Progenitor cell of endocrine pancreas (in vitro differentiated cells): ENCODE results near the gene RBM7. TPM values are rescaled to one million over a fixed set of nuclear protein-coding genes. Genes with fewer than 3 reads are reported as not detected.
A peak's percentile ranks its signal among the peaks of the same experiment; 100 is the strongest.

Source experiments
- DNase-seq: peaks from one replicate; pipeline ENCODE4 v3.0.0; 2021; ENCODE audit warnings: low spot score; ENCODE audit not compliant: unreplicated experiment
- H3K27ac Mint-ChIP-seq: 2 replicates; pipeline ENCODE4 v1.8.0; 2021; ENCODE audit warnings: mild to moderate bottlenecking, moderate library complexity, mixed read lengths
- H3K27me3 Mint-ChIP-seq: 2 replicates; pipeline ENCODE4 v1.8.0; 2021; ENCODE audit warnings: mixed read lengths
- H3K36me3 Mint-ChIP-seq: 2 replicates; pipeline ENCODE4 v1.8.0; 2022; ENCODE audit warnings: mixed read lengths; ENCODE audit not compliant: insufficient read depth
- H3K4me1 Mint-ChIP-seq: 2 replicates; pipeline ENCODE4 v1.8.0; 2021; ENCODE audit warnings: low read depth, mixed read lengths
- H3K4me3 Mint-ChIP-seq: 2 replicates; pipeline ENCODE4 v1.8.0; 2021; ENCODE audit warnings: low read depth, mild to moderate bottlenecking, moderate library complexity, mixed read lengths
- H3K9me3 Mint-ChIP-seq: 2 replicates; pipeline ENCODE4 v1.8.0; 2021; ENCODE audit warnings: low read depth, mixed read lengths
- total RNA-seq: library from RNA; stranded (reverse); gene quantifications from 2 replicates; pipeline ENCODE4 v1.2.1, GENCODE V29; 2021
- TF ChIP-seq, protein P1 (sequence below): fragments of 200-600 bp; sonication (generic); IDR thresholded peaks from one replicate; pipeline ENCODE4 v1.5.0; 2021; ENCODE audit warnings: antibody characterized with exemption, mild to moderate bottlenecking; ENCODE audit not compliant: unreplicated experiment

RBM7 gene
- total RNA-seq, 1 donor from 2014 or later = 46.8 TPM

DNA sequence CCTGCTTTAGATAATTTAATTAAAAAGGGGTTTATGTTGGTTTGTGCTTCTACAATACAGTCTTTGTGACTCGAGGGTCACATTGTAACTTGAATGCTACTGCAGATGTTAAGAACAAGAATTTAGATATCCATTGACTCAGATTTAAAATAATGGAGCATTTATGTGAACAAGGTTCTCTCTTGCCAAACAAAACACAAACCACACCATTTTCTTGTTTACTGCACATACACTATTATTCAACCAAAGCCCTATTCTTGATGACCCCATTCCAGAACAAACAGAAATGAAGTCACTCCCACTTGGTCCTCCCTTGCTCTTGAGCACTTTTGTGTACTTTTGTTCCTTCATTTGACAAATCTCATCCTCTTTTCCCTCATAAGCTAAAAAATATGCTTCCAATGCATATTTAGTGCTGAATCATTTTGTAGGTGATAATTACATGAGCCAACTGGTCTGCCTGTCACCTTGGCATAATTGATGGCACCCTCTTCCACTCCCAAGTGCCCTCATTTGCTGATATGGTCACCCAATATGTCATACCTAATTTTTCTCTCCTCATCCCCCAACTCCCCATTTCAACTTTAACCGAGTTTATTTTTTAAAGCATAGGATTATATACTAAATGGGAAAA, 3.0 kb upstream of the RBM7 start:
- Mint-ChIP-seq H3K4me1 (peaks cover 18% of the 10 kb centered on the region), H3K27me3 (no peaks in the 10 kb centered on the region), H3K36me3 (peaks cover 3% of the 10 kb centered on the region), H3K4me3 (no peak overlapping the region), H3K27ac (no peak overlapping the region), H3K9me3 (no peaks in the 10 kb centered on the region)
- no peak for DNase-seq
- TF ChIP-seq, protein P1, sequence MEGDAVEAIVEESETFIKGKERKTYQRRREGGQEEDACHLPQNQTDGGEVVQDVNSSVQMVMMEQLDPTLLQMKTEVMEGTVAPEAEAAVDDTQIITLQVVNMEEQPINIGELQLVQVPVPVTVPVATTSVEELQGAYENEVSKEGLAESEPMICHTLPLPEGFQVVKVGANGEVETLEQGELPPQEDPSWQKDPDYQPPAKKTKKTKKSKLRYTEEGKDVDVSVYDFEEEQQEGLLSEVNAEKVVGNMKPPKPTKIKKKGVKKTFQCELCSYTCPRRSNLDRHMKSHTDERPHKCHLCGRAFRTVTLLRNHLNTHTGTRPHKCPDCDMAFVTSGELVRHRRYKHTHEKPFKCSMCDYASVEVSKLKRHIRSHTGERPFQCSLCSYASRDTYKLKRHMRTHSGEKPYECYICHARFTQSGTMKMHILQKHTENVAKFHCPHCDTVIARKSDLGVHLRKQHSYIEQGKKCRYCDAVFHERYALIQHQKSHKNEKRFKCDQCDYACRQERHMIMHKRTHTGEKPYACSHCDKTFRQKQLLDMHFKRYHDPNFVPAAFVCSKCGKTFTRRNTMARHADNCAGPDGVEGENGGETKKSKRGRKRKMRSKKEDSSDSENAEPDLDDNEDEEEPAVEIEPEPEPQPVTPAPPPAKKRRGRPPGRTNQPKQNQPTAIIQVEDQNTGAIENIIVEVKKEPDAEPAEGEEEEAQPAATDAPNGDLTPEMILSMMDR = no peak

DNA sequence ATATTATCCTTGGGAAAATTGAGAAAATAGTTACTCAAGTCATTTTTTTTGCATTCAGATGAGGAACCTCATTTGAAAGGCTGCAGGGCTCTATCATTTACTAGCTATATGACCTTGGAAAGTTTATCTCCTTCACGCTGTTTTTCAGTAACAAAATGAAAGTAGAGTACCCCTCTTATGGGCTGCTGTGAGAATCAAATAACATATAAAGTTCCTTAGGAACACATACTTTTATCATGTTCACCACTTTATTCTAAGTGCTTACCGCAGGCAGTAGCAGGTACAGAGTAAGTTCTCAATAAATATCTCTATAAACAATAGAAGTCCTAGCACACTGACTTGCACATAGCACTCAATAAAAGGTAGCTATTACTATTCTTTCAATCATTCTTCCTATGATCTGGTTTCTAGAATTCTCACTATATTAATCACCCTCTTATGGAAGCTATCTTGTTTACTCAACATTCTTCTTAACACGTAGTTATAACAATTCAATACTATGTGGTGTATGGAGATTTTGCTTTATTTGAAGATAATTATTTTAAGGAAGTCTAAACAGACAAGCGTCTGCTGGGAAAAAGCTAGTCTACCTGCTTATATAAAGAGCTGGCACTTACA, 2.1 kb upstream of the RBM7 start:
- Mint-ChIP-seq H3K4me1 (peaks cover 21% of the 10 kb centered on the region), H3K9me3 (no peaks in the 10 kb centered on the region)
- TF ChIP-seq, protein P1 = no peak

DNA sequence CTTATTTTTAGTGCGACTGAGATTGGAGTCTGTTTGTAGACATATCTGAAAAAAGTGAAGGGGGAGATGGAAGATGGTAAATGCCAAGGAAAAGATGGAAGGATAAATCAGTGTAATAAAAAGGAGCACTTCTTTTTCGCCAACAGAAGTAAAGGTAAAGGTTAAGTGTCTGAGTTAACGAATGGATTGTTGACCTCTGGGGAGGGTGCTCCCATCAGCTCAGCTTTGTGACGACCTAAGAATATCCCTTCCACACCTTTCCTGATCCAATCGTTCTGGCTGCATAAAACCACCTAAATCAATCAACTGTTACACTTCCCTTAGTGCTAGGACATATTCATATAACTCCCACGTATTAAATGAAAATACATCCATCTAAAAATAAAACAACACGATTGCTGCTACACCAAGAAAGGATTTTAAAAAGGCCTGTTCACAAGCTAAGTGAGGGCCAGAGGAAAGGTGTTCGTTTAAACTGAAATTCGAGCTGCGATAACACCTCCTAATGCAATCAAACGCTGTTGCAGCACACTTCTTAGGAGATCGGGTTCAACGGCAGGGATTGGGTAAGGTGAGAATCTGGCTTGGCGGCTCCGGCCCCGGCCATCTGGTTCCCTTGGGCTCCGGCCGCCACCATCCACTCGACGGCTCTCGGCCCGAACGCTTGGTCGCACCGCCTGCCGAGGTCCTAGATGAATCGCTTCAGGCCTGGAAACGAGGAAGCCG, 813 bp upstream of the RBM7 start:
- Mint-ChIP-seq H3K27me3 (no peaks in the 10 kb centered on the region), H3K9me3 (no peaks in the 10 kb centered on the region), H3K36me3 (peaks cover 10% of the 10 kb centered on the region), H3K4me1 (peaks cover 27% of the 10 kb centered on the region), H3K27ac (peak overlapping the region; percentile 100), H3K4me3 (peak overlapping the region; percentile 97)
- peak; percentile 39 for DNase-seq
- TF ChIP-seq, protein P1 = no peak

More for the DNA sequence above, 2.1 kb upstream of the RBM7 start:
- peak overlapping the region; percentile 100 for H3K27ac Mint-ChIP-seq
- no peak for DNase-seq
- H3K27me3 Mint-ChIP-seq = no peaks in the 10 kb centered on the region
- peaks cover 6% of the 10 kb centered on the region for H3K36me3 Mint-ChIP-seq
- H3K4me3 Mint-ChIP-seq = peak overlapping the region; percentile 97

- Mint-ChIP-seq H3K9me3 (no peaks in the 10 kb centered on the region), H3K36me3 (peaks cover 19% of the 10 kb centered on the region), H3K27me3 (no peaks in the 10 kb centered on the region), H3K27ac (peak overlapping the region; percentile 100), H3K4me3 (peak overlapping the region; percentile 97), H3K4me1 (peaks cover 31% of the 10 kb centered on the region)
- TF ChIP-seq, protein P1 = no peak
- DNase-seq = no peak
These were observed 403 bp downstream of the RBM7 start for GRCh38 chr11:114400915-114401223.

DNA sequence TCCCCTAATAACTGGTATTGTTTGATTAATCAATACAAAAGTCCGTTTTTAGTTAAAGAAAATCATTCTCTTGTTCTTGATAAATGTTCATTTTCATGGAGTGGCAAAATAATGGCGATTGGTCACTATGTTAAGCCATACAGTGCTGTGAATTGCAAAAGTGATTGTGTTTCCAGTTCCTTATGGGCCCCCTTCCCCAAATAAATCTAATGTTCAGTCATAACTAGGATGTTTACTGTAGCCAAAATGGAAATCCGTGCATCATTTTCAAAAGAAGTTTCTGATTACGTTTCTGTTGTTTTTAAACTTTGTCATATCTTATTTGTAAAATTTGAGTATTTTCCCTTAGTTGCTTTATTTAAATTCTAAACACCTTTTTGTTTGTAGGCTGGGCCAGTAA, 845 bp downstream of the RBM7 start:
- Mint-ChIP-seq H3K27ac (peak overlapping the region; percentile 100), H3K4me1 (peaks cover 31% of the 10 kb centered on the region), H3K27me3 (no peaks in the 10 kb centered on the region), H3K4me3 (peak overlapping the region; percentile 97), H3K9me3 (no peaks in the 10 kb centered on the region), H3K36me3 (peaks cover 24% of the 10 kb centered on the region)
- DNase-seq = no peak
- TF ChIP-seq, protein P1 = no peak
